Trophoblast cell (in vitro differentiated cells and primary cell): ENCODE measurements around the gene OR2V2.
"Not testable (repeated sequence)": the region's sequence is repeated elsewhere in the genome, so short reads cannot be mapped to it uniquely, and the experiment has no call there.

Experiments
- DNase-seq, 2 donors: peaks; one replicate each; pipeline ENCODE4 v3.0.0-alpha.2; 2016
- H2AFZ ChIP-seq: 2 replicates; pipeline ENCODE4 v1.6.1; 2013; ENCODE audit warnings: low read length, moderate library complexity, mild to moderate bottlenecking; ENCODE audit not compliant: insufficient read depth, poor library complexity
- H2AK5ac ChIP-seq: 2 replicates; pipeline ENCODE4 v1.6.1; 2013; ENCODE audit warnings: mild to moderate bottlenecking, low read length
- H2BK120ac ChIP-seq: 2 replicates; pipeline ENCODE4 v1.6.1; 2013; ENCODE audit warnings: low read length, mild to moderate bottlenecking, moderate library complexity; ENCODE audit not compliant: insufficient read depth, poor library complexity
- H2BK12ac ChIP-seq: 2 replicates; pipeline ENCODE4 v1.6.1; 2013; ENCODE audit warnings: mild to moderate bottlenecking, low read length, moderate library complexity
- H2BK5ac ChIP-seq: 2 replicates; pipeline ENCODE4 v1.6.1; 2013; ENCODE audit warnings: low read length, low read depth, moderate library complexity, mild to moderate bottlenecking; ENCODE audit not compliant: poor library complexity
- H3K14ac ChIP-seq: 2 replicates; pipeline ENCODE4 v1.6.1; 2013; ENCODE audit warnings: mild to moderate bottlenecking, low read length
- H3K18ac ChIP-seq: 2 replicates; pipeline ENCODE4 v1.6.1; 2013; ENCODE audit warnings: mild to moderate bottlenecking, low read length
- H3K23ac ChIP-seq: 2 replicates; pipeline ENCODE4 v1.6.1; 2013; ENCODE audit warnings: low read length
- H3K27ac ChIP-seq: 2 replicates; pipeline ENCODE4 v1.5.1; 2013; ENCODE audit warnings: low read depth, mild to moderate bottlenecking, inconsistent platforms, low read length, moderate library complexity
- H3K27me3 ChIP-seq: 2 replicates; pipeline ENCODE4 v1.6.1; 2013; ENCODE audit warnings: inconsistent platforms, mild to moderate bottlenecking, low read length, moderate library complexity; ENCODE audit not compliant: insufficient read depth
- H3K36me3 ChIP-seq, 2 experiments: 1 replicate in 1 of 2; 2 replicates in 1 of 2; pipeline ENCODE4 v1.6.1; 2013; ENCODE audit warnings: low read length in 2 of 2, mild to moderate bottlenecking in 2 of 2, moderate library complexity in 1 of 2; ENCODE audit not compliant: insufficient read depth in 2 of 2, control insufficient read depth in 1 of 2
- H3K4ac ChIP-seq: 2 replicates; pipeline ENCODE4 v1.6.1; 2013; ENCODE audit warnings: low read depth, mild to moderate bottlenecking, low read length, moderate library complexity
- H3K4me1 ChIP-seq, 2 experiments: 1 replicate in 1 of 2; 2 replicates in 1 of 2; pipeline ENCODE4 v1.6.1; 2013; ENCODE audit warnings: low read length in 2 of 2, mild to moderate bottlenecking in 2 of 2, moderate library complexity in 1 of 2; ENCODE audit not compliant: insufficient read depth in 2 of 2, control insufficient read depth in 1 of 2
- H3K4me2 ChIP-seq: 2 replicates; pipeline ENCODE4 v1.6.1; 2013; ENCODE audit warnings: inconsistent platforms, mild to moderate bottlenecking, low read length, moderate library complexity
- H3K4me3 ChIP-seq: 2 replicates; pipeline ENCODE4 v1.5.1; 2013; ENCODE audit warnings: mild to moderate bottlenecking, low read depth, low read length, inconsistent platforms
- H3K79me1 ChIP-seq: one replicate; pipeline ENCODE4 v1.6.1; 2013; ENCODE audit warnings: low read length
- H3K79me2 ChIP-seq: 2 replicates; pipeline ENCODE4 v1.6.1; 2013; ENCODE audit warnings: low read length, mild to moderate bottlenecking; ENCODE audit not compliant: control insufficient read depth, insufficient read depth, poor library complexity
- H3K9ac ChIP-seq: 2 replicates; pipeline ENCODE4 v1.6.1; 2013; ENCODE audit warnings: mild to moderate bottlenecking, low read length
- H3K9me3 ChIP-seq: 2 replicates; pipeline ENCODE4 v1.6.1; 2013; ENCODE audit warnings: low read depth, mild to moderate bottlenecking, control low read depth, inconsistent platforms, low read length; ENCODE audit not compliant: insufficient read depth
- H4K12ac ChIP-seq: 2 replicates; pipeline ENCODE4 v1.6.1; 2013; ENCODE audit warnings: low read depth, mild to moderate bottlenecking, low read length, moderate library complexity
- H4K8ac ChIP-seq: 2 replicates; pipeline ENCODE4 v1.6.1; 2013; ENCODE audit warnings: low read depth, mild to moderate bottlenecking, low read length, moderate library complexity
- H4K91ac ChIP-seq: one replicate; pipeline ENCODE4 v1.6.1; 2013; ENCODE audit warnings: low read depth, mild to moderate bottlenecking, low read length, moderate library complexity
- WGBS: extraction: QIAGEN DNeasy Blood & Tissue Kit; methylation state at CpG from one replicate; pipeline ENCODE4 v1.1.7; 2013; ENCODE audit warnings: missing lambda C conversion rate; ENCODE audit not compliant: insufficient read length, insufficient coverage; ENCODE audit errors: extremely low coverage; 5-methylcytosine and 5-hydroxymethylcytosine counted together

OR2V2 gene

GRCh38 chr5:181109489-181110013, 37.8 kb upstream of the OR2V2 start:
- H3K9me3 ChIP-seq = peaks cover 14% of the 10 kb centered on the region
- no peak overlapping the region for H3K27ac ChIP-seq
- no peaks in the 10 kb centered on the region for H3K36me3 ChIP-seq
- H3K9ac ChIP-seq = no peak overlapping the region
- H2BK5ac ChIP-seq = no peak overlapping the region
- WGBS = no CpG with 5 or more reads among the region's 11 CpGs
- H2AFZ ChIP-seq = no peak overlapping the region
- no peak overlapping the region for H4K91ac ChIP-seq
- H2BK120ac ChIP-seq = no peak overlapping the region
- H3K4ac ChIP-seq = no peak overlapping the region
- H3K4me1 ChIP-seq = no peaks in the 10 kb centered on the region
- no peak overlapping the region for H4K12ac ChIP-seq
- no peak overlapping the region for H2BK12ac ChIP-seq
- no peak overlapping the region for H3K18ac ChIP-seq
- H3K14ac ChIP-seq = no peak overlapping the region
- no peak for DNase-seq
- H3K4me2 ChIP-seq = no peak overlapping the region
- H3K4me3 ChIP-seq = no peak overlapping the region
- H3K23ac ChIP-seq = no peak overlapping the region
- H3K27me3 ChIP-seq = peaks cover 10% of the 10 kb centered on the region
- H3K79me2 ChIP-seq = no peaks in the 10 kb centered on the region
- no peak overlapping the region for H4K8ac ChIP-seq
- no peaks in the 10 kb centered on the region for H3K79me1 ChIP-seq
- no peak overlapping the region for H2AK5ac ChIP-seq

- H2BK5ac ChIP-seq = no peak overlapping the region
- H4K12ac ChIP-seq = no peak overlapping the region
- H3K14ac ChIP-seq = no peak overlapping the region
- no peaks in the 10 kb centered on the region for H3K79me2 ChIP-seq
- no peak overlapping the region for H3K9ac ChIP-seq
- H3K23ac ChIP-seq = no peak overlapping the region
- H3K9me3 ChIP-seq = peaks cover 16% of the 10 kb centered on the region
- no peaks in the 10 kb centered on the region for H3K36me3 ChIP-seq
- peaks cover 8% of the 10 kb centered on the region for H3K27me3 ChIP-seq
- H3K4me1 ChIP-seq = no peaks in the 10 kb centered on the region
- no peak overlapping the region for H3K4ac ChIP-seq
- no CpG with 5 or more reads among the region's 5 CpGs for WGBS
- no peak overlapping the region for H3K4me3 ChIP-seq
- no peak overlapping the region for H3K18ac ChIP-seq
- no peak overlapping the region for H4K91ac ChIP-seq
- H4K8ac ChIP-seq = no peak overlapping the region
- H3K27ac ChIP-seq = no peak overlapping the region
- no peak overlapping the region for H2AK5ac ChIP-seq
- no peak overlapping the region for H3K4me2 ChIP-seq
- DNase-seq = no peak
- no peak overlapping the region for H2AFZ ChIP-seq
- no peak overlapping the region for H2BK12ac ChIP-seq
- no peak overlapping the region for H2BK120ac ChIP-seq
- H3K79me1 ChIP-seq = no peaks in the 10 kb centered on the region
Observed at GRCh38 chr5:181111010-181111409, 36.4 kb upstream of the OR2V2 start.

GRCh38 chr5:181112476-181112875, 34.9 kb upstream of the OR2V2 start:
- no peak overlapping the region for H3K4me2 ChIP-seq
- no peak for DNase-seq
- no peak overlapping the region for H3K4ac ChIP-seq
- no peak overlapping the region for H4K91ac ChIP-seq
- H4K8ac ChIP-seq = no peak overlapping the region
- no peak overlapping the region for H2AK5ac ChIP-seq
- H2BK5ac ChIP-seq = no peak overlapping the region
- H3K4me1 ChIP-seq = no peaks in the 10 kb centered on the region
- no peaks in the 10 kb centered on the region for H3K79me2 ChIP-seq
- H3K79me1 ChIP-seq = no peaks in the 10 kb centered on the region
- H2AFZ ChIP-seq = no peak overlapping the region
- no peak overlapping the region for H3K14ac ChIP-seq
- no peak overlapping the region for H2BK120ac ChIP-seq
- H3K36me3 ChIP-seq = no peaks in the 10 kb centered on the region
- no peak overlapping the region for H3K4me3 ChIP-seq
- no CpG with 5 or more reads among the region's 5 CpGs for WGBS
- H4K12ac ChIP-seq = no peak overlapping the region
- H3K9ac ChIP-seq = no peak overlapping the region
- peaks cover 16% of the 10 kb centered on the region for H3K9me3 ChIP-seq
- H3K23ac ChIP-seq = no peak overlapping the region
- H3K27me3 ChIP-seq = peaks cover 10% of the 10 kb centered on the region
- no peak overlapping the region for H3K27ac ChIP-seq
- no peak overlapping the region for H2BK12ac ChIP-seq
- no peak overlapping the region for H3K18ac ChIP-seq

GRCh38 chr5:181113572-181113971, 33.8 kb upstream of the OR2V2 start:
- not testable (repeated sequence) for H2AK5ac ChIP-seq, H3K14ac ChIP-seq, H3K4ac ChIP-seq, DNase-seq, H3K9ac ChIP-seq, H3K79me1 ChIP-seq, H2BK12ac ChIP-seq, H4K8ac ChIP-seq, H2BK120ac ChIP-seq, H3K79me2 ChIP-seq, H2BK5ac ChIP-seq, H3K27ac ChIP-seq, H3K27me3 ChIP-seq, H3K4me3 ChIP-seq, H2AFZ ChIP-seq, H3K18ac ChIP-seq, H3K36me3 ChIP-seq, H4K91ac ChIP-seq, H4K12ac ChIP-seq, H3K4me1 ChIP-seq, H3K23ac ChIP-seq, H3K4me2 ChIP-seq
- H3K9me3 ChIP-seq = peaks cover 15% of the 10 kb centered on the region
- WGBS = no CpG with 5 or more reads among the region's 13 CpGs
